Left lung (tissue), 10 donors: ENCODE measurements around the gene KCNA2. TPM values are rescaled to one million over a fixed set of nuclear protein-coding genes. Genes with fewer than 3 reads are reported as not detected.

ENCODE experiments used
- ATAC-seq: fragments of 200-7000 bp; cut with Tn5 transposase; one replicate; pipeline ENCODE4 v1.9.1; 2020; ENCODE audit warnings: moderate library complexity
- DNase-seq, 4 donors: peaks; one replicate each; pipeline ENCODE4 v3.0.0-alpha.2; 2013 to 2020
- H3K27ac ChIP-seq, 2 donors: fragments of 200-600 bp; sonication (generic) in 1 of 2; one replicate each; pipeline versions ENCODE4 v1.5.0 to v1.8.0; 2020 to 2021
- H3K27me3 ChIP-seq, 2 donors: fragments of 200-600 bp; sonication (generic) in 1 of 2; one replicate each; pipeline versions ENCODE4 v1.5.0 to v1.8.0; 2020 to 2021
- H3K36me3 ChIP-seq, 2 donors: fragments of 200-600 bp; sonication (generic) in 1 of 2; one replicate each; pipeline versions ENCODE4 v1.5.0 to v1.8.0; 2020 to 2021
- H3K4me1 ChIP-seq, 2 donors: fragments of 200-600 bp; one replicate each; pipeline ENCODE4 v1.8.0; 2021
- H3K4me3 ChIP-seq, 2 donors: fragments of 200-600 bp; sonication (generic) in 1 of 2; one replicate each; pipeline versions ENCODE4 v1.5.0 to v1.8.0; 2020 to 2021; ENCODE audit warnings: mild to moderate bottlenecking in 1 of 2
- H3K9me3 ChIP-seq, 2 donors: fragments of 200-600 bp; sonication (generic) in 1 of 2; one replicate each; pipeline versions ENCODE4 v1.5.0 to v1.8.0; 2020 to 2021
- CTCF ChIP-seq, 2 donors: fragments of 200-600 bp; sonication (generic) in 1 of 2; IDR thresholded peaks; one replicate each; pipeline versions ENCODE4 v1.5.0 to v1.8.0; 2021; ENCODE audit warnings: antibody characterized with exemption in 2 of 2
- intact Hi-C, 2 donors: fragments of 100-400 bp; cut with DNase I; formaldehyde crosslinking; loops; one replicate each; pipeline versions ENCODE4 v1.11.2 to v1.14.2; 2022
- polyA plus RNA-seq, 6 donors: library from polyadenylated mRNA; unstranded; fragments of 120-200 nt; gene quantifications; one replicate each; pipeline ENCODE4 v1.2.1, GENCODE V29; 2013; ENCODE audit not compliant: insufficient read length in 6 of 6
- total RNA-seq, 2 donors: library from RNA; stranded (reverse); fragmentation: NEBNext Ultra II Directional; extraction: Animal tissue kit (Norgen Biotek cat#: 25700); gene quantifications; one replicate each; pipeline ENCODE4 v1.2.1, GENCODE V29; 2021
- donor health status: DM: no; HTN: yes; CAD: no.
- donor health status: DM: no; HTN: no; CAD: no.

The KCNA2 gene
- total and polyA plus RNA-seq, 8 donors: 0.42 to 1.1 (median 0.72) TPM

- Histone ChIP-seq H3K4me3 (no peak overlapping the region), H3K27me3 (no peaks in the 10 kb centered on the region), H3K9me3 (no peaks in the 10 kb centered on the region), H3K4me1 (peaks cover 6 to 36% of the 10 kb centered on the region in 2 donors), H3K36me3 (no peaks in the 10 kb centered on the region), H3K27ac (no peak overlapping the region)
- intact Hi-C loops: no loop called here
- DNase-seq: peak; percentile 74 to 94 (median 87)
- no peak for TF ChIP-seq CTCF (IDR thresholded peaks at IDR 0.05)
- ATAC-seq: peak; percentile 82
Measured at GRCh38 chr1:110634455-110635311, 28.5 kb upstream of the KCNA2 start.

GRCh38 chr1:110634086-110634454 lies 27.9 kb upstream of the KCNA2 start:
- no peak for ATAC-seq
- Histone ChIP-seq H3K4me1 (peaks cover 6 to 31% of the 10 kb centered on the region in 2 donors), H3K27me3 (no peaks in the 10 kb centered on the region), H3K4me3 (no peak overlapping the region), H3K27ac (no peak overlapping the region), H3K36me3 (no peaks in the 10 kb centered on the region), H3K9me3 (no peaks in the 10 kb centered on the region)
- intact Hi-C loops: no loop called here
- TF ChIP-seq CTCF (IDR thresholded peaks at IDR 0.05): no peak
- no peak for DNase-seq

- intact Hi-C loops: no loop called here
- DNase-seq (no peak), ATAC-seq (no peak)
- peaks cover 6 to 30% of the 10 kb centered on the region in 2 donors for H3K4me1 ChIP-seq
- no peaks in the 10 kb centered on the region for H3K36me3 ChIP-seq
- no peak overlapping the region for H3K4me3 ChIP-seq
- H3K27me3 ChIP-seq: no peaks in the 10 kb centered on the region
- no peak for TF ChIP-seq CTCF (IDR thresholded peaks at IDR 0.05)
- H3K27ac ChIP-seq: no peak overlapping the region
- no peaks in the 10 kb centered on the region for H3K9me3 ChIP-seq
Measured at GRCh38 chr1:110633646-110634030, 27.5 kb upstream of the KCNA2 start.

- Histone ChIP-seq H3K27me3 (no peaks in the 10 kb centered on the region), H3K36me3 (no peaks in the 10 kb centered on the region), H3K4me1 (peaks cover 6 to 38% of the 10 kb centered on the region in 2 donors), H3K4me3 (no peak overlapping the region), H3K9me3 (no peaks in the 10 kb centered on the region), H3K27ac (no peak overlapping the region)
- TF ChIP-seq CTCF (IDR thresholded peaks at IDR 0.05): no peak
- ATAC-seq (no peak), DNase-seq (no peak)
- intact Hi-C loops: loop anchor here in 1 of 2 donors (2.0 kb wide), 1 partner anchor 135 kb away; no protein-coding TSS in a partner anchor
Measured at GRCh38 chr1:110631836-110632620, 25.9 kb upstream of the KCNA2 start.
